NCI-H526 treated with DMSO at 0.1 percent for 48 hours (cell line): Measurements from ENCODE around the gene CA12.

Experiments used
- DNase-seq: peaks from one replicate; lab custom pipeline; 2025; lab: John Stamatoyannopoulos, UW

CA12 gene

GRCh38 chr15:63374686-63375520, 6.7 kb downstream of the CA12 start:
- no peak for DNase-seq

GRCh38 chr15:63373866-63374548, 7.6 kb downstream of the CA12 start:
- no peak for DNase-seq

- DNase-seq = no peak
Measured at GRCh38 chr15:63373330-63373729, 8.3 kb downstream of the CA12 start.

GRCh38 chr15:63372753-63373152, 8.9 kb downstream of the CA12 start:
- DNase-seq = no peak

- DNase-seq = no peak
Measured at GRCh38 chr15:63372018-63372705, 9.5 kb downstream of the CA12 start.

DNA sequence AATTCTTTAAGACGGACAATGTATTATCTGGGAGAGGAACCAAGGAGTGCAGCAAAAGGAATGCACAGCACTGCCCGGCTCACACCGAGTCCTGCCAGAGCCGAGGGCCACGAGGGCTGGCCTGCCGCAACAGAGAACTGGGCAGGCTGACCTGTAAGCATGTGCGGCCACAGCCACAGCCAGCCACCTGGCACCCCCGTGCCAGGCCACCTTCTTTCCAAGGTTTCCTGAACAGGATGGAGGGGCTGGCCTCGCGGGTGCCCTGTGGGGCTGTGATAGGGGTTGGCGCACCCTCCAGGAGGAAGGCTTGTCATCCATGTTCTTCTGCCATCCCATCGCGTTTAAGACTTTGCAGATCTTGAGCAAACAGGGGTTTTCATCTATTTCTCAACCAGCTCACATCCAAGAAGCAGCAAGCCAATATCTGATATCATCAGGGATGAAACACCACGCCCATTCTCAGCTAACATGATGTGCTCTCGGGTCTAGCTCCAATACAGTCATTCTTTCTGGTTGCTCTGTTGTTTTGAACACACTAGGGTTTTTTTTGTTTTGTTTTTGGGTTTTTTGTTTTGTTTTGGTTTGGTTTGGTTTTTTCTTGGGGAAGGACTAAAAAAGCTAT, 10.2 kb downstream of the CA12 start:
- no peak for DNase-seq

- no peak for DNase-seq
Measured at GRCh38 chr15:63370764-63371163, 10.9 kb downstream of the CA12 start.

DNA sequence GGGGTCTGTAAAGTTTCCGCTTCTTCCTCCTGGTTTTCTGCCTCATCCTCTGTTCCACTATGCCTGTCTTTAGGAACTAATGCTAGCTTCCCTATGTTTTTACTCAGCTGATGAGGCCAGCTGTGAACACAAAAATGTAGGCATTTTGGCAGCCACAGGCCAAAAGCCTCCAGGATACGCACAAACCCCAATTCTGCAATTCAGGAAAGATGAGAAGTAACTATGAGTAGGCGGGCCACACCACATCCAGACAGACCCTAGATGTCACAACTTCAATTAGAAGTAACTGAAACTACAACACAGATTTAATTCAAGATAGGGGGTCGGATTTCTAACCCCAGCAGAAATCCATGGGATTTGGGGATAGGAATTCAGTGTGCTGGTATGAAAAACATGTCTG, 11.9 kb downstream of the CA12 start:
- no peak for DNase-seq

DNA sequence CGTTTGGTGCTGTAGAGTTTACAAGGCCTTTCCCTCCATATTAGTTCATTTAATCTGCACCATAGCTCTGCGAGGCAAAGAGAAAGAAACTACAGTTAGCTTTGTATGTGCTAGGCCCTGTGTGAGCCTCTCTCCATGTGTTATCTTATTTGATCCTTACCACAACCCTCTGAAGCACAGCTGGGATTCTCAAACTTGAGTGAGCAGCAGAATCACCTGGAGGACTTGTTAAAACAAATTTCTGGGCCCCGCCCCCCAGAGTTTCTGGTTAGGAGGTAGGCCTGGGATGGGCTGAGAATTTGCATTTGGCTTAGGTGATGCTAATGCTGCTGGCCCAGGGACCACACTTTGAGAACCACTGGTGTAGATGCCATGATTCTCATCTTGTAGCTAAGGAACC, 12.3 kb downstream of the CA12 start:
- no peak for DNase-seq

DNA sequence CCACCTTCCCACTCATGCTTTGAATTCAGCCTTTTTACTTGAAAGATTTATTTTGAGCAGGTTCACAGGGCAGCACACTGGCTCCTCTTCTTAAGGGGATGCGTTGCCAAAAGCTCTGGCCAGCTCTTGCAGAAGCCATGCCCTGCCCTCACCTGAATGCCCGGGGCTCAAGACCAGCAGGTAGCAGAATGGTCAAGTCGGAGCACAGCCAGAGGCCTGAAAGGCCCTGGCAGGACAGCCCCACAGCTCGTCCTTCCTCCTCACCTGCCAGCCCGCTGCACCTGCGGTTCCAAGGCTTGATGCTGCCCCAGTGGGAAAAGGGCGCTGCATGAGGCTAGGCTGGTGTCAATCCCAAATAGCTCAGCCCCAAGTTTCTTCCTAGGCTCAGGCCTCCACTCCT, 13.1 kb downstream of the CA12 start:
- DNase-seq = no peak

- DNase-seq = no peak
Measured at GRCh38 chr15:63367900-63368299, 13.7 kb downstream of the CA12 start.

DNA sequence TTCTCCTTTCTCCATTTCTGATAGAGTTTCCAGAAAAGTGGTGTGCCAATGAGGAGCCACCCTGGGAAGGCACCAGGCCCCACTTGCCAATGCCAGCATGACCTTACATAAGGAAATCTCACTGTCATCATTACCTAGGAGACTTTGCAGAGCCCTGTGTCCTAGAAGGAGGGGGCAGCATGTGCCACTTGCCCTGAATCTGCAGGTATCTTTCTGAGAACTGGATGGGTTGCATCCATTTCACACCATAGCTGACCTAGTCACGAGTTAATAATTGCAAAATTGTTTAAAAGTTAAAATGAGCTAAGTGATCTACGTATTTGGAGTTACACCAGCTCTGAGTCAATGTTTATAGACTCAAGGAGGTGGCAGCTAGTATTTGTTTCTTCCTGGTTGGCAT, 14.3 kb downstream of the CA12 start:
- DNase-seq = no peak

DNA sequence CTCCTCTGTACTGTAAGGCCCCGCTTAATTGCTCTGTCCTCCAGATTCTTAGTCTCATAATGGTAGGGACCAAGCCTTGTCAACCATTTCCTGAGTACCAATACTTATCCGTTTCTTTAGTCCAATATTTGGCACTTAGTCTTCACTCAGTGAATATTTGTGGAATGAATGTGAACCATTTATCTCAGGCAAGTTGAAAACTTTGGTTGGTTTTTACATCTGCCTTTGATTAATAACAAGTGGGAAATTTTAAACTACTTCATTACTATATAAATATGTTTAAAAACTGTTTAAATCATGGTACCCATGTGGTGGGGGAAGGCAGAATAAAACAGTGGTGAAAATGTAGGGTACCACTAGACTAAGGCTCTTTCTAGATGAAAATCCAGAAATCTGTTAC, 15.2 kb downstream of the CA12 start:
- DNase-seq = no peak

DNA sequence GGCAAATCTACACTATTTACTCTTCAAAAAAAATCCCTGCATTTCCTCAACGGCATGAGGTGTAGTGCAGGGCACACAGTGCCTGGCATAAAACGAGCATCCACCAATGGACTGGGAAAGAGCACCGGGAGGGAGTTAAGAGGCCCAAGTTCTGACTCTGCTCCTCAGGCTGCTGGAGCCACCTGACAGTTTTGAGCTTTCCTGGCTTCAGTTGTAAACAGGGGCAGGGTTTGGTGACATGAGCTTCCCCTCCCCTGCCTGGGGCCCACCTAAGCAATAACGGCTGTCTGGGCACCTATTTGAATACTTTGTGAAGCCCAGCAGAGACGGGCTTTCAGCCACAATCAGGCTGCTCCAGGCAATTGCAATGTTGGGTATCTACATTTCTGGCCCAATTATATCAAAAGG, 16.4 kb downstream of the CA12 start:
- no peak for DNase-seq

- no peak for DNase-seq
Measured at GRCh38 chr15:63364399-63365272, 17.0 kb downstream of the CA12 start.

- no peak for DNase-seq
Measured at GRCh38 chr15:63363292-63363691, 18.4 kb downstream of the CA12 start.

- DNase-seq = no peak
Measured at GRCh38 chr15:63362885-63363284, 18.8 kb downstream of the CA12 start.

DNA sequence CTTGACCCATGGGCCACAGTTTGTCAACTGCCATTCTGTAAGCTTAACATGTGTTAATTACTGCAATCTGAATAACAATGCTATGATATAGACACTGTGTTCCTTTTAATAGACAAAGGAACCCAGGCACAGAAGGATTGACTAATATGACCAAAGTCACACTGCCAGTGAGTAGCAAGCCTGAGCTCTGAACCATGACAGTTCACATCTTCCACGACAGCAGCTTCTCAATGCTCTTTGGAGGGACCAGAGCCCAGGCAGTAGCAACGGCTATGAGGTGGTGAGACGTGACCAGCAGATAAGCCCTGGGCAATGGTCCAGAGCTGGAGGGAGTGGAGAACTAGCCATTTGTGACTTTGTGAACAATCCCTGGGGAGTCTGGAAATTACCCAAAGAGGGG, 19.4 kb downstream of the CA12 start:
- no peak for DNase-seq

- no peak for DNase-seq
Measured at GRCh38 chr15:63360170-63360569, 21.5 kb downstream of the CA12 start.

GRCh38 chr15:63358241-63359029, 23.2 kb downstream of the CA12 start:
- DNase-seq = no peak

GRCh38 chr15:63357731-63358130, 23.9 kb downstream of the CA12 start:
- DNase-seq = no peak
